ENCODE measurements around the gene PHIP.

The PHIP gene

GRCh38 chr6:79064635-79065034 is 13.4 kb downstream of the PHIP start:
- TF ChIP-seq, protein P1, sequence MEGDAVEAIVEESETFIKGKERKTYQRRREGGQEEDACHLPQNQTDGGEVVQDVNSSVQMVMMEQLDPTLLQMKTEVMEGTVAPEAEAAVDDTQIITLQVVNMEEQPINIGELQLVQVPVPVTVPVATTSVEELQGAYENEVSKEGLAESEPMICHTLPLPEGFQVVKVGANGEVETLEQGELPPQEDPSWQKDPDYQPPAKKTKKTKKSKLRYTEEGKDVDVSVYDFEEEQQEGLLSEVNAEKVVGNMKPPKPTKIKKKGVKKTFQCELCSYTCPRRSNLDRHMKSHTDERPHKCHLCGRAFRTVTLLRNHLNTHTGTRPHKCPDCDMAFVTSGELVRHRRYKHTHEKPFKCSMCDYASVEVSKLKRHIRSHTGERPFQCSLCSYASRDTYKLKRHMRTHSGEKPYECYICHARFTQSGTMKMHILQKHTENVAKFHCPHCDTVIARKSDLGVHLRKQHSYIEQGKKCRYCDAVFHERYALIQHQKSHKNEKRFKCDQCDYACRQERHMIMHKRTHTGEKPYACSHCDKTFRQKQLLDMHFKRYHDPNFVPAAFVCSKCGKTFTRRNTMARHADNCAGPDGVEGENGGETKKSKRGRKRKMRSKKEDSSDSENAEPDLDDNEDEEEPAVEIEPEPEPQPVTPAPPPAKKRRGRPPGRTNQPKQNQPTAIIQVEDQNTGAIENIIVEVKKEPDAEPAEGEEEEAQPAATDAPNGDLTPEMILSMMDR (IDR thresholded peaks at IDR 0.05; ENCODE audit: low read depth, low read length): no peak
- H3K4me3 ChIP-seq (ENCODE audit: low read depth, low read length): no peak overlapping the region
- in situ Hi-C loops (cut with HindIII; ENCODE audit: low sequenced_read_pairs): no loop called here
- no peak for DNase-seq (ENCODE audit: low read depth, low spot score)

GRCh38 chr6:79062708-79063107 is 15.3 kb downstream of the PHIP start:
- DNase-seq (ENCODE audit: low read depth, low spot score): no peak
- TF ChIP-seq, protein P1 (IDR thresholded peaks at IDR 0.05; ENCODE audit: low read depth, low read length): no peak
- no peak overlapping the region for H3K4me3 ChIP-seq (ENCODE audit: low read depth, low read length)
- in situ Hi-C loops (cut with HindIII; ENCODE audit: low sequenced_read_pairs): no loop called here

DNA sequence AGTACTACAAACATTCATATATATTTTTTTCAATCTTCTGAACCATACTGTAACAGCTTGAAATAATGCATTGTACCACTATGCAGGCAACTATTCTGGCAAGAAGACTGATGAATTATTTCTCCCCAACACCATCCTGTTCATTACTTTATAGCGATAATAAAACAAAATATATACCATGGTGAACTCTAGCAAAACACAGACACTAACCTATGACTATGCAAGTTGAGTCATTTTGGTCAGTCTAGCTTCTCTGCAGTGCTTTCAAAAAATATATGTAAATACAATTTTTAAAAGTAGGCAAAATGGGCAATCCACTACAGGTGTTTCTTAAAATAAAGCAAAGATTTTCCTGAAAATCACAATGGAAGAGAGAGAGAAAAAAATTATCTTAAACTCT is 20.3 kb downstream of the PHIP start:
- no peak overlapping the region for H3K4me3 ChIP-seq (ENCODE audit: low read depth, low read length)
- in situ Hi-C loops (cut with HindIII; ENCODE audit: low sequenced_read_pairs): no loop called here
- TF ChIP-seq, protein P1 (IDR thresholded peaks at IDR 0.05; ENCODE audit: low read depth, low read length): no peak
- no peak for DNase-seq (ENCODE audit: low read depth, low spot score)

DNA sequence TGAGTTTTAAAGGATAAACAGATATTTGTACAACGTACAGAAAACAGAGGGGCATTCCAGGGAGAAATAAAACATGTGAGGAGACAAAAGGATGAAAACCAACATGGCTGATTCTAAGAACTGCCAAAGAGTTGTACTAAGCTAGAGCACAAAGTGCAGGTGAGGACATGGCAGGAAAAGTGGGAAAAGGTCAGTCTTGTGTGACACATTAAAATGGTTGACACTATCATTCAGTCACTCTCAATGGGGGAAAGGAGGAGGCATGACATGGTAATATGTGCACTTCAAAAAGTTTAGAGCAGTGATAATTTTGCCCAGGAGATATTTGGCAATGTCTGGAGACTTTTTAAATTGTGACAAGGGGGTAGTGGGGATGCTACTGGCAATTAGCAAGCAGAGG is 21.8 kb downstream of the PHIP start:
- TF ChIP-seq, protein P1 (IDR thresholded peaks at IDR 0.05; ENCODE audit: low read depth, low read length): peak; percentile 1
- H3K4me3 ChIP-seq (ENCODE audit: low read depth, low read length): no peak overlapping the region
- no peak for DNase-seq (ENCODE audit: low read depth, low spot score)
- in situ Hi-C loops (cut with HindIII; ENCODE audit: low sequenced_read_pairs): no loop called here

GRCh38 chr6:79048611-79049010 is 29.4 kb downstream of the PHIP start:
- TF ChIP-seq, protein P1 (IDR thresholded peaks at IDR 0.05; ENCODE audit: low read depth, low read length): peak; percentile 60
- peak; percentile 44 for DNase-seq (ENCODE audit: low read depth, low spot score)
- in situ Hi-C loops (cut with HindIII; ENCODE audit: low sequenced_read_pairs): no loop called here
- H3K4me3 ChIP-seq (ENCODE audit: low read depth, low read length): no peak overlapping the region

DNA sequence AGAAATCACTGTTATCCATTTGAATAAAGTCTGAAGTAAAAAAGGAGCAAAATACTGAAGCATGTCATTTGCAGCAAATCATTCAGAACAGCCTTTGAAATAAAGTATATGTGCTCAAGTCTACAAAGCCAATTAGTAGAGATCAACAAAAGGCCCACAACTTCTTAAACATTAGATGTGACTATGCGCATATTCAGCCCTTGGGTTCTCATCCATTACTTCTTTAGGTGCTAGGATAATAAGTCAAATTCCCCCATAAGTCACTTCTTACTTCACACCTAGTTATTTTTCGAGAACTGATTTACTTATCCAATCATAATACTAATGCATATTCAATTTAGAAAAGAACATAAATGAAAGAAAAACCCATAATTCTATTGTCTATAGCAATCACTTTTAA is 31.0 kb downstream of the PHIP start:
- H3K4me3 ChIP-seq (ENCODE audit: low read depth, low read length): no peak overlapping the region
- in situ Hi-C loops (cut with HindIII; ENCODE audit: low sequenced_read_pairs): no loop called here
- no peak for DNase-seq (ENCODE audit: low read depth, low spot score)
- TF ChIP-seq, protein P1 (IDR thresholded peaks at IDR 0.05; ENCODE audit: low read depth, low read length): no peak

- DNase-seq (ENCODE audit: low read depth, low spot score): no peak
- in situ Hi-C loops (cut with HindIII; ENCODE audit: low sequenced_read_pairs): no loop called here
- H3K4me3 ChIP-seq (ENCODE audit: low read depth, low read length): no peak overlapping the region
- TF ChIP-seq, protein P1 (IDR thresholded peaks at IDR 0.05; ENCODE audit: low read depth, low read length): no peak
Measured at GRCh38 chr6:79045966-79046365, 32.1 kb downstream of the PHIP start.

Measured in astrocyte of the spinal cord (primary cell).